GM12878 (cell line): ENCODE results near the gene CXorf51A. TPM values are rescaled to one million over a fixed set of nuclear protein-coding genes. Genes with fewer than 3 reads are reported as not detected.
"Not testable (repeated sequence)": the region's sequence is repeated elsewhere in the genome, so short reads cannot be mapped to it uniquely, and the experiment has no call there.

Source experiments
- ATAC-seq: fragments of 200-7000 bp; cut with Tn5 transposase; 3 replicates; pipeline ENCODE4 v1.9.1; 2020; ENCODE audit warnings: mild to moderate bottlenecking, moderate library complexity
- Bru-seq: library from RNA; stranded (reverse); fragments of 400-500 nt; gene quantifications from one replicate; lab custom pipeline; 2021; lab: Mats Ljungman, UMichigan
- BruChase-seq, 2 experiments: library from RNA; stranded (reverse); fragments of 400-500 nt; gene quantifications; one replicate each; lab custom pipeline; 2021; lab: Mats Ljungman, UMichigan
- BruUV-seq: library from RNA; stranded (reverse); fragments of 400-500 nt; replicated peaks from 2 replicates; lab custom pipeline; 2021; lab: Mats Ljungman, UMichigan
- CTCF ChIA-PET: fragments of 300-600 bp; sonication (Branson Sonifier 250); formaldehyde crosslinking; extraction: SDS; loops from one replicate; lab custom pipeline; 2021; ENCODE audit warnings: inconsistent platforms; lab: Yijun Ruan, JAX
- POLR2A ChIA-PET: fragments of 350-600 bp; formaldehyde crosslinking; extraction: SDS; loops from one replicate; lab custom pipeline; 2021; ENCODE audit warnings: inconsistent platforms; lab: Charles Lee
- RAD21 ChIA-PET: fragments of 300-600 bp; sonication (Branson Sonifier 250); formaldehyde crosslinking; loops from one replicate; lab custom pipeline; 2023; ENCODE audit warnings: antibody characterized with exemption; ENCODE audit not compliant: unreplicated experiment; lab: Charles Lee
- SMC1A ChIA-PET: fragments of 300-600 bp; sonication (Branson Sonifier 250); formaldehyde crosslinking; loops from one replicate; lab custom pipeline; 2023; ENCODE audit not compliant: unreplicated experiment, uncharacterized antibody; lab: Charles Lee
- DNase-seq: peaks from one replicate; pipeline ENCODE4 v3.0.0-alpha.2; 2011; ENCODE audit warnings: low read depth, low spot score
- FAIRE-seq: peaks from 3 replicates; lab custom pipeline; 2011; peaks lifted over from hg19 to GRCh38; lab: Jason Lieb, UNC
- H2AFZ ChIP-seq: 2 replicates; pipeline ENCODE4 v1.6.0; 2011; ENCODE audit warnings: low read depth, low read length, control low read depth; ENCODE audit not compliant: control insufficient read depth
- H3K27ac ChIP-seq: 2 replicates; pipeline ENCODE4 v1.5.1; 2011; ENCODE audit warnings: control low read depth; ENCODE audit not compliant: control insufficient read depth, insufficient read depth
- H3K27me3 ChIP-seq, 2 experiments: replicated peaks in 1 of 2; 2 replicates each; pipeline versions ENCODE4 v1.6.0 to v1.6.1; 2011; ENCODE audit warnings: low read length in 1 of 2; ENCODE audit not compliant: control insufficient read depth in 2 of 2, insufficient read depth in 2 of 2
- H3K36me3 ChIP-seq, 2 experiments: 2 replicates each; pipeline ENCODE4 v1.5.1; 2011; ENCODE audit warnings: low read length in 1 of 2; ENCODE audit not compliant: control insufficient read depth in 2 of 2, insufficient read depth in 2 of 2
- H3K4me1 ChIP-seq: 2 replicates; pipeline ENCODE4 v1.6.1; 2011; ENCODE audit warnings: mild to moderate bottlenecking, low read length, moderate library complexity, mixed read lengths; ENCODE audit not compliant: control insufficient read depth, insufficient read depth
- H3K4me2 ChIP-seq: 2 replicates; pipeline ENCODE4 v1.6.0; 2011; ENCODE audit warnings: control low read depth; ENCODE audit not compliant: control insufficient read depth, insufficient read depth
- H3K4me3 ChIP-seq: fragments of 200-600 bp; sonication (generic); 2 replicates; pipeline ENCODE4 v1.5.1; 2016
- H3K79me2 ChIP-seq: 2 replicates; pipeline ENCODE4 v1.6.0; 2011; ENCODE audit warnings: low read length; ENCODE audit not compliant: control insufficient read depth, insufficient read depth
- H3K9ac ChIP-seq: 2 replicates; pipeline ENCODE4 v1.8.0; 2011; ENCODE audit warnings: low read length, control low read depth, mixed read lengths; ENCODE audit not compliant: control insufficient read depth, insufficient read depth
- H3K9me3 ChIP-seq: replicated peaks from 3 replicates; pipeline ENCODE4 v1.5.1; 2011; ENCODE audit warnings: mild to moderate bottlenecking, low read length; ENCODE audit not compliant: control insufficient read depth, insufficient read depth
- H4K20me1 ChIP-seq: 2 replicates; pipeline ENCODE4 v1.6.0; 2011; ENCODE audit not compliant: control insufficient read depth, insufficient read depth
- BMI1 ChIP-seq: fragments of 450-650 bp; IDR thresholded peaks from 2 replicates; pipeline ENCODE4 v1.6.1; 2016; ENCODE audit warnings: mild to moderate bottlenecking, moderate library complexity, borderline replicate concordance
- ETV6 ChIP-seq, 2 experiments: fragments of 450-650 bp in 1 of 2; IDR thresholded peaks in 1 of 2; conservative IDR thresholded peaks in 1 of 2; 2 replicates each; pipeline ENCODE4 v1.6.1; 2014; ENCODE audit warnings: antibody characterized with exemption in 1 of 2, borderline replicate concordance in 1 of 2, low read depth in 1 of 2, mild to moderate bottlenecking in 1 of 2, moderate library complexity in 1 of 2
- FOS ChIP-seq: IDR thresholded peaks from 3 replicates; pipeline ENCODE4 v1.6.1; 2011; ENCODE audit warnings: borderline replicate concordance; ENCODE audit not compliant: insufficient read length; ENCODE audit errors: extremely low read depth
- FOXM1 ChIP-seq: IDR thresholded peaks from 2 replicates; pipeline ENCODE4 v1.6.1; 2012; ENCODE audit warnings: low read depth, mild to moderate bottlenecking, inconsistent platforms, low read length, moderate library complexity
- MEF2A ChIP-seq: IDR thresholded peaks from 2 replicates; pipeline ENCODE4 v1.6.1; 2011; ENCODE audit warnings: low read depth, mild to moderate bottlenecking, low read length, moderate library complexity; ENCODE audit not compliant: insufficient read depth
- MTA3 ChIP-seq: IDR thresholded peaks from 2 replicates; pipeline ENCODE4 v1.6.1; 2012; ENCODE audit warnings: low read length, inconsistent platforms, borderline replicate concordance
- MYB ChIP-seq: fragments of 150-350 bp; IDR thresholded peaks from 2 replicates; pipeline ENCODE4 v1.6.1; 2014; ENCODE audit warnings: mild to moderate bottlenecking, low read depth, low read length, borderline replicate concordance
- NFYB ChIP-seq: IDR thresholded peaks from 2 replicates; pipeline ENCODE4 v1.6.1; 2011; ENCODE audit warnings: low read depth, mild to moderate bottlenecking, low read length, improper control_type of control experiment, moderate library complexity; ENCODE audit not compliant: insufficient read depth
- RCOR1 ChIP-seq: conservative IDR thresholded peaks from 2 replicates; pipeline ENCODE4 v1.6.1; 2012; ENCODE audit warnings: low read depth, low read length, improper control_type of control experiment
- SMC3 ChIP-seq: IDR thresholded peaks from 2 replicates; pipeline ENCODE4 v1.6.1; 2011; ENCODE audit warnings: low read length, improper control_type of control experiment, borderline replicate concordance
- SRF ChIP-seq, 2 experiments: IDR thresholded peaks; 2 replicates each; pipeline ENCODE4 v1.6.1; 2011; ENCODE audit warnings: low read depth in 2 of 2, low read length in 2 of 2, mild to moderate bottlenecking in 1 of 2, moderate library complexity in 1 of 2
- STAT1 ChIP-seq: fragments of 450-650 bp; conservative IDR thresholded peaks from 2 replicates; pipeline ENCODE4 v1.6.1; 2014; ENCODE audit warnings: antibody characterized with exemption, mild to moderate bottlenecking
- TCF3 ChIP-seq: IDR thresholded peaks from 2 replicates; pipeline ENCODE4 v1.6.1; 2012; ENCODE audit warnings: low read depth, mild to moderate bottlenecking, low read length, borderline replicate concordance; ENCODE audit not compliant: insufficient read depth
- YBX1 ChIP-seq: fragments of 450-650 bp; IDR thresholded peaks from 2 replicates; pipeline ENCODE4 v1.6.1; 2016; ENCODE audit warnings: antibody characterized with exemption
- WGBS: methylation state at CpG from one replicate; pipeline ENCODE4 v1.1.6; 2016; ENCODE audit warnings: low lambda C conversion rate; ENCODE audit not compliant: insufficient replicate concordance, insufficient coverage; ENCODE audit errors: missing lambda C conversion rate; 5-methylcytosine and 5-hydroxymethylcytosine counted together
- in situ Hi-C: fragments of 300-500 bp; cut with MboI; formaldehyde crosslinking; loops from 9 replicates; pipeline ENCODE4 v1.14.3; 2018; ENCODE audit warnings: mixed read lengths
- intact Hi-C: fragments of 100-400 bp; cut with micrococcal nuclease; formaldehyde crosslinking; loops from one replicate; pipeline ENCODE4 v1.14.2; 2022; ENCODE audit not compliant: unreplicated experiment
- long read RNA-seq, 2 experiments: library from polyadenylated mRNA; unstranded; transcript quantifications; one replicate each; pipeline ENCODE4 v2.0.0, GENCODE V29; 2019 to 2020
- polyA minus RNA-seq, 3 experiments: library from RNA; depleted of rRNA, polyadenylated mRNA; stranded (reverse); fragments of >200 nt; gene quantifications; 2 replicates each; pipeline ENCODE4 v1.2.3, GENCODE V29; 2011
- polyA plus RNA-seq, 11 experiments: library from polyadenylated mRNA; depleted of rRNA in 4 of 11; unstranded in 6 of 11; stranded (reverse) in 5 of 11; fragments of >200 nt; fragmentation: Nextera tagmentation in 4 of 11; fragmentation: Illumina TruSeq in 1 of 11; extraction: Ambion mirVana in 4 of 11; extraction: Trizol in 1 of 11; gene quantifications; 1 replicate in 1 of 11; 2 replicates in 10 of 11; pipeline versions ENCODE4 v1.2.1 to v1.2.3, GENCODE V29; 2011 to 2016; ENCODE audit warnings: inconsistent platforms in 2 of 11, missing spikeins in 2 of 11, low read depth in 1 of 11
- total RNA-seq, 4 experiments: library from RNA; depleted of rRNA in 3 of 4; stranded (reverse); fragments of >200 nt in 3 of 4; fragmentation: Illumina TruSeq in 1 of 4; extraction: Trizol in 1 of 4; gene quantifications; 2 replicates each; pipeline versions ENCODE4 v1.2.1 to v1.2.3, GENCODE V29; 2013 to 2021
- TF ChIP-seq, protein P1 (sequence below): IDR thresholded peaks from 2 replicates; pipeline ENCODE4 v1.6.1; 2011; ENCODE audit warnings: low read depth, low read length, improper control_type of control experiment, borderline replicate concordance

The CXorf51A gene
- total RNA-seq (2013; cell fraction: nucleolus; rRNA removed) = not detected in 2 replicates
- not detected in 2 replicates for total RNA-seq (2014; rRNA removed)
- not detected in 2 replicates for total RNA-seq (2014; rRNA removed; fragmentation: Illumina TruSeq; extraction: Trizol)
- total RNA-seq (2021) = not detected in 2 replicates
- not detected for polyA plus RNA-seq (2011; ENCODE audit: low read depth)
- not detected in 2 replicates for polyA plus RNA-seq (2011; rRNA removed)
- polyA plus RNA-seq (2011; cell fraction: cytosol; rRNA removed) = not detected in 2 replicates
- not detected in 2 replicates for polyA plus RNA-seq (2011; cell fraction: nucleus; rRNA removed)
- polyA plus RNA-seq (2012) = not detected in 2 replicates
- not detected in 2 replicates for polyA plus RNA-seq (2014; fragmentation: Illumina TruSeq; extraction: Trizol)
- not detected for polyA plus RNA-seq (2014; fragmentation: Nextera tagmentation; extraction: Ambion mirVana)
- polyA plus RNA-seq (2014; rRNA removed) = not detected in 2 replicates
- polyA plus RNA-seq (2016; fragmentation: Nextera tagmentation; extraction: Ambion mirVana) = not detected
- polyA minus RNA-seq (2011; rRNA and poly(A)+ RNA removed) = not detected in 2 replicates
- not detected in 2 replicates for polyA minus RNA-seq (2011; cell fraction: cytosol; rRNA and poly(A)+ RNA removed)
- not detected in 2 replicates for polyA minus RNA-seq (2011; cell fraction: nucleus; rRNA and poly(A)+ RNA removed)
- Bru-seq, nascent RNA = not detected
- BruChase-seq, experiment 1, labeled RNA remaining after a 6-hour chase = not detected
- not detected for BruChase-seq, experiment 2, labeled RNA remaining after a 2-hour chase
- long read RNA-seq, experiment 1 = 0 reads
- long read RNA-seq, experiment 2 = 0 reads

DNA sequence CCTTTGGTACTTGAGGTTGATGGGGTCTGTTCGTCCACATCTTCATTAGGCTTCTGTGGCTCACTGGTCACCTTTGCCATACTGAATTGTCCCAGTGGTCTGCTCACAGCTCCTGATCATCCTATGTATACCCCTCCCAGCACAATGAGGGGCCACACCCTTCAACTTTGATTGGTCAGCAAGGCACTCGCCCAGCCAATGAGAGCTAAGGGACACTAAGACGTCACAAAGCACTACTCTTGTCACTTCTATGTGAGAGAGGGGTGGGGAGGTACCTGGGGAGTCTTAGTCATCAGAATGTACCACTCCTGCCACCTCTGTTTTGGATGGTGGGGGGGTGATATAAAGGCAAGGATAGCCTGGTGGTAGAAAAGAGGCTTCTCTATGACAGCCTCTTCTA, at the start of gene CXorf51A:
Gene CXorf51A (minus strand): TSS at position 101 of the 400 bp plus-strand sequence. CDS start 21 bp downstream, at position 80.
- POLR2A ChIA-PET, in situ Hi-C loops, H3K27ac ChIP-seq, intact Hi-C loops, ATAC-seq, SMC1A ChIA-PET, BruUV-seq, H4K20me1 ChIP-seq, H3K4me2 ChIP-seq, H3K4me1 ChIP-seq, CTCF ChIA-PET, H3K4me3 ChIP-seq, H3K9ac ChIP-seq, H3K36me3 ChIP-seq, H2AFZ ChIP-seq, H3K27me3 ChIP-seq, DNase-seq, H3K79me2 ChIP-seq, FAIRE-seq, H3K9me3 ChIP-seq, RAD21 ChIA-PET: not testable (repeated sequence)
- WGBS = no CpG with 5 or more reads among the region's 3 CpGs

DNA sequence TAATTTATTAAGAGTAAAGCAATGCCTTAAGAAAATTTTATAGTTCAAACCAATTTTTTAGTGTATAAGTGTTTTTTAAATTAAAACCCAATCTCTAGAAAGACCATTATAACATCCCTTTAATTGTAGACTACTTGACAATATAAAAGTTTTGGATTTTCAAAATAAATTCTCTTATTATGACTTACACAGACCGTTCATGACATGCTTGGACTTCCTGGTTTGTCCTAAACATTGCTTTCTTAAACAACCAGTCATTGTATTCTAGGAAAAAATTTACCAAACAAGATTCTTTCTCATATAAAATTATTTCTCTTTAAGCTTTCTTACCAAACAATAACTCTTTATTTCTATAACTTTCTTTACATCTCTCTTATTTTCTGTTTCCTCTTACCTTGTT, 49.0 kb upstream of the CXorf51A start:
- WGBS = 0% methylated on average over 1 of the region's 1 CpG
- Histone ChIP-seq H3K27me3 (no peaks in the 10 kb centered on the region), H3K4me2 (no peak overlapping the region), H3K4me3 (no peak overlapping the region), H3K9me3 (no peaks in the 10 kb centered on the region), H3K9ac (no peak overlapping the region), H4K20me1 (no peaks in the 10 kb centered on the region), H2AFZ (no peak overlapping the region), H3K36me3 (no peaks in the 10 kb centered on the region), H3K27ac (no peak overlapping the region), H3K4me1 (no peaks in the 10 kb centered on the region), H3K79me2 (no peaks in the 10 kb centered on the region)
- CTCF ChIA-PET = no interaction called here
- DNase-seq (no peak), FAIRE-seq (no peak), ATAC-seq (no peak)
- POLR2A ChIA-PET = no interaction called here
- no TSS peak for BruUV-seq
- in situ Hi-C loops (no loop called here), intact Hi-C loops (no loop called here)
- SMC1A ChIA-PET = no interaction called here
- RAD21 ChIA-PET = no interaction called here
- TF ChIP-seq MTA3 (no peak), MEF2A (no peak), SMC3 (no peak), TCF3 (no peak), FOS (no peak), STAT1 (no peak), SRF (IDR thresholded peaks at IDR 0.05; ENCODE audit: low read depth in 2 of 2, low read length in 2 of 2) (no peak), RCOR1 (no peak), NFYB (no peak), MYB (no peak), ETV6 (conservative IDR thresholded peaks at IDR 0.05 in 1 of 2, IDR thresholded peaks at IDR 0.05 in 1 of 2; ENCODE audit: borderline replicate concordance in 1 of 2, low read depth in 1 of 2) (no peak), BMI1 (no peak), YBX1 (no peak), FOXM1 (no peak)
- TF ChIP-seq, protein P1, sequence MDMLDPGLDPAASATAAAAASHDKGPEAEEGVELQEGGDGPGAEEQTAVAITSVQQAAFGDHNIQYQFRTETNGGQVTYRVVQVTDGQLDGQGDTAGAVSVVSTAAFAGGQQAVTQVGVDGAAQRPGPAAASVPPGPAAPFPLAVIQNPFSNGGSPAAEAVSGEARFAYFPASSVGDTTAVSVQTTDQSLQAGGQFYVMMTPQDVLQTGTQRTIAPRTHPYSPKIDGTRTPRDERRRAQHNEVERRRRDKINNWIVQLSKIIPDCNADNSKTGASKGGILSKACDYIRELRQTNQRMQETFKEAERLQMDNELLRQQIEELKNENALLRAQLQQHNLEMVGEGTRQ = no peak
